ENCODE results near the gene LPCAT3.

GRCh38 chr12:7026854-7027253 is 8.6 kb upstream of the LPCAT3 start:
- TF ChIP-seq CTCF (conservative IDR thresholded peaks at IDR 0.05; ENCODE audit: low read depth, low read length), result no peak
- TF ChIP-seq BHLHE40 (IDR thresholded peaks at IDR 0.05; ENCODE audit: low read depth, low read length), result no peak
- TF ChIP-seq ELK1 (IDR thresholded peaks at IDR 0.05; ENCODE audit: borderline replicate concordance, low read depth, low read length), result no peak
- TF ChIP-seq MXI1 (IDR thresholded peaks at IDR 0.05; ENCODE audit: borderline replicate concordance, low read depth, low read length), result no peak

All from IMR-90 (cell line).